Measurements from ENCODE around the gene MTRFR.
"Not testable (repeated sequence)": the region's sequence is repeated elsewhere in the genome, so short reads cannot be mapped to it uniquely, and the experiment has no call there.

MTRFR gene

DNA sequence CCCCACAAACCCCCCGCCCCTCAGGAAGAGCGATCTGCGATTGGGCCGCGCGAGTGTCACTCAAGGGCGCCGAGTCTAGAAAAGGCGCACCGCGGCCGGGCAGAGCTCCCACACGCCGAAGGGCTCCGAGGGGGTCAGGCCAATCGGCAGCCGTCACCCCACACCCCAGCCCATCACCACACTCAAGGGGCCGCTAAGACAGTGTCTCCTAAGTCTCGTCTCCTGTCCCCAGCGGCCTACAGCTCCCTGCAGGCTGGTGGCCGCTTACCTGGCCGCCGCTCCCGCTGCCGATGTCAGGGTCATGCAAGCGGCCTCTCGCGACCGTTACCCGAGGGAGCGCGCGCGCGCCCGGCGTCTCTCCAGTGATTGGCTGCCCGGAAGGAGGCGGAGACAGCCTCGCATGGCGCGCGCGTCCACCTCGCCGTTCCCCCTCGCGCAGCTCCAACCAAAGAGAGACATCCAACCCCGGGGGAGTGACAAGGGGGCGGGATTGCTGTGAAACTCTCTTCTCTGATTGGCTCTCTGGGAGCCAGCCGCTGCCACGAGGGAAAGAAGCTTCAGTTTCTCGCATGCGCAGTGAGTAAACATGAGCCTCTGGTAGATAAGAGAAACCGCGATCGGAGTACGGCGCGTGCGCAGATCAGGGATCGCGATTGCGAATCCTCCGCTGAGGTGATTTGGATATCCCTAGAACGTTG is at the start of gene MTRFR, which contains the start of gene MPHOSPH9:
Gene MTRFR, plus strand, starts transcription at position 630 of the 698 bp plus-strand sequence. CDS start 20,239 bp downstream, outside the sequence.
Gene MPHOSPH9, minus strand, starts transcription at position 335 of the 698 bp plus-strand sequence. CDS start 2,777 bp downstream, outside the sequence.
- peak; percentile 99 for DNase-seq

DNA sequence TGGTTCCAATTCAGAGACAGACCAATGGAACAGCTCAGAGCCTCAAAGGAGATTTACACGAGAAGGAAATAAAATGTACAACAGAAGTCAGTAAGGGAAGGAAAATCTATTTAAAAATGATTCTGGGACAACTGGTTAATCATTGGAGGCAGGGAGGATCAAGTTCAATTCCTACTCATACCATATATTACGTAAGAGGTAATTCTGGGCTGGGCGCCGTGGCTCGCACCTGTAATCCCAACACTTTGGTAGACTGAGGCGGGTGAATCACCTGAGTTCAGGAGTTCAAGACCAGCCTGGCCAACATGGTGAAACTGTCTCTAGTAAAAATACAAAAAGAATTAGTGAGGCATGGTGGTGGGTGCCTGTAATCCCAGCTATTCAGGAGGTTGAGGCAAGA is 45.6 kb upstream of the MTRFR start:
- DNase-seq, result no peak

DNA sequence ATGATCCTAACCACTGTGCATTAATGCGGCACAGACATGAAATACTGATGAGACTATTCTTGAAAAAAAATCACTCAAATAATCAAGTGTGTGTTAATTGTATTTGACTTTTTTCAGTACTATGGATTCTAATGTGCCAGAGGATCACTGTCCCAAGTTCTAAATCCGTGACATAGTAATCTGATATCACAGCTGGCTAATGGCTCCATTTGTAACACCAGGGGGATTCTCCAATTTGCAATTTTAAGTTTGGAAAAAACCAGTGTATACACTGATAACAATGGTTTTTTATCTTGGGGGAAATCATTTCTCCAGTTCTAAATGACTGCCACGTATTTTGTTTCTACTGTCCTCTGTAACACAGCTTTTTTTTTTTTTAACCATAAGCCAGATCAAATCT is 33.3 kb upstream of the MTRFR start:
- no peak for DNase-seq

DNA sequence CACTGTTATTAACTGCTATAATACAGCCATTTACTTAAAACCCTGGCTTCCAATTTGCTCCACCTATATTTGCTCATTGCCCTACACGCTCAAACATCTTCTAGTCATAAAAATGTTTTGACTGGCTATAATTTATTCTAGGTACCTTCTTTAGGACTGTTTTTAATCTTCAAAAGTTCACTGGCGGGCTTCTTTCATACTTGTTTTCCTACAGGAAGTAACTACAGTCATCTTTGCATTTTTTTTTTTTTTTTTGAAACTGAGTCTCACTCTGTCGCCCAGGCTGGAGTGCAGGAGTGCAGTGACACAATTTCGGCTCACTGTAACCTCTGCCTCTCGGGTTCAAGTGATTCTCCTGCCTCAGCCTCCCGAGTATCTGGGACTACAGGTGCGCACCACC is 32.8 kb upstream of the MTRFR start:
- no peak for DNase-seq

DNA sequence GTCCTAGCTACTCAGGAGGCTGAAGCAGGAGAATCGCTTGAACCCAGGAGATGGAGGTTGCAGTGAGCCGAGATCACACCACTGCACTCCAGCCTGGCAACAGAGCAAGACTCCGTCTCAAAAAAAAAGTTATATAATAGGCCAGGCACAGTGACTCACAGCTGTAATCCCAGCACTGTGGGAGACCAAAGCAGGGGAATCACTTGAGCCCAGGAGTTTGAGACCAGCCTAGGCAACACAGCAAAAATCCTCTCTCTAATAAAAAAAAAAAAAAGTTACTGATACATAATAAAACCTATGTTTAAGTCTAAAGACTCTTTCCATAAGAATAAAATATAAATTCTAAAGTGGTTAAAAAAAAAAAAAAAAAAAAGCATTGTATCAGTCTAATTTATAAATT is 26.4 kb upstream of the MTRFR start:
- DNase-seq, result not testable (repeated sequence)

DNA sequence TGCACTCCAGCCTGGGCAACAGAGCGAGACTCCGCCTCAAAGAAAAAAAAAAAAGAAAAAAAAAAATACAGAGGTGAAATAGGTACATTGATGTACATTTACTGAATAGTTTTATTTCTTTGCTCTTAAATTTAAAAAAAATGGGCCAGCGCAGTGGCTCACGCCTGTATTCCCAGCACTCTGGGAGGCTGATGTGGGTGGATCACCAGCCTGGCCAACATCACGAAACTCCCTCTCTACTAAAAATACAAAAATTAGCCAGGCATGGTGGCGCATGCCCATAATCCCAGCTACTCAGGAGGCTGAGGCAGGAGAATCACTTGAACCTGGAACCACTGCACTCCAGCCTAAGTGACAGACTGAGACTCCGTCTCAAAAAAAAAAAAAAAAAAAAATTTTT is 25.4 kb upstream of the MTRFR start:
- DNase-seq, result not testable (repeated sequence)

DNA sequence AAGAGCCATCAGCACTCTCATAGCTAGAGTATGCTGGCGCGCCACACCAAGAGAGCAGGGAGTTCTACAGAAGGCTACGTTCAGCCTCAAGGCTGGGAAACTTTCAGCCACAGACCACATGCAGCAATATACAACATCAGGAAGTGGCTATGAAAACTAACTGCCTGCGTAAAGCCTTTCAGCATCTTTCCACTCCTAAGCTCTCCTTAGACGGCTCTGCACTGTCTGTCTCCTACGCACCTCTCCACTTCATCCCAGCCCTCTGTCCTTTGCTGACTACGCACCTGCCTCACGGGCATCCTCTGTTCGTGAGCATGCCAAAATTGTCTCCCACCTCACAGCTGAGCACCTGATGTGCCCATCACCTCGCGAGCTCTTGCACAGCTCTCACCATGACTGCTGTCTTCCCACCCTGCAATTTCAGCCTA is 10.0 kb upstream of the MTRFR start:
- DNase-seq, result no peak

DNA sequence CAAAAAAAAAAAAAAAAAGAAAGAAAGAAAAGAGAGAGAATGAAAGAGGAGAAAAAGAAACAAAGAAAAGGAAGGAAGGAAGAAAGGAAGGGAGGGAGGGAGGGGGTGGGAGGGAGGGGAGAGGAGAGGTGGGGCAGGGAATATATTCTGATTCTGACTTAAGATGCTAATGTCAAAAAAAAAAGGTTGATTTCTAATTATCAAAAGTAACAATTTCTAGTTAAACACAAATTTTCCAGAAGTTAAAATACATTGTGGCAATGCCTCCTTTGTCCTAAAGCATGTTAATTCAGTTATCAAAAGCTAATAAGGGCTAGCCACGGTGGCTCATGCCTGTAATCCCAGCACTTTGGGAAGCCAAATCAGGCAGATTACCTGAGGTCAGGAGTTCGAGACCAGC is 7.8 kb upstream of the MTRFR start:
- DNase-seq, result no peak

DNA sequence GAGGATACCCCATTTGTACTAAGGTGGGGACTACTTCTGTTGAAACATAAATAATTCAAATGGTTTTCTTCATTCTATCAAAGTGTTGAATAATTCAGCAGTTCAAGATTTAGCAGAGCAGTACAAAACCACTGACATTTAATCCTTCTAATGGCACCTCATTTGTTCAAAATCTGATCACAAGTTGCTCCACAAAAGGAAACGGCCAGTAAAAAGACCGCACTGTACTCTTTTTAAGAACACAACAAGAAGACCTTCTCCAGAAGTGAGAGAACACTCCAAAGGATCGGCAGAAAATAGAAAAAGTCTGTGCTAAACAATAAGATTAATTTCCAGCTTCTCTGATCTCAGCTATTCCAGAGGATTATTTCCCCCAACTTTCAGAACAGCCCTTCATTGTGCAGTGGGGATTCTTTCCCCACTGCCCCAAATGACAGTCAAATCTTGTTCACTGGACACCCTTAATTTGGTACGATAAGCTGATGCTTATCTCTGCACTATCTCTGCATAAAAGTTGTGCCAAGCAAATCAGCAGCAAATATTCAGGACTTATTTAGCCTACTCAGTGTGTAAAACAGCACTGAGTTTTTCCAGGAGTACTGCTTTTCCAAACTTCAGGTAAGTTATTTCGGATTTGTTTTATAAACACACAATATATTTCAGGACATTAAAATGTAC is 5.5 kb upstream of the MTRFR start:
- DNase-seq, result no peak

DNA sequence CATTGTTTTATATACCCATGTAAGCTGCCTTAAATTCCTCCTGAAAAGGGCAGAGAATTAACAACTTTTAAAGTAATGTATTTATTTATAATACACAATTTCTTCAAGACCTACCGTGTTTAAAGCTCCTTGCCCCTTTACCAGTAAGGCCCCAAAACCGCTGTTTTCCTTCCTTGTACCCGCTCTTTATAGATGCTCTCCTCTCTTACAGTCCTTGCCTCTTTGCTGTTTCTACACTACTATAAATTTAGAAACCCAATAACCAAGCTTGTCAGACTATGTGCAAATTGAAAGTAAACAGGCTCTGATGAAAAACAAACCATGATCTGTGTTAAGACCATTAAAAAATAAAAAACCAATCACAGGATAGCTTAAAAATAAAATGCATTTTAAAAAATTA is 4.2 kb upstream of the MTRFR start:
- no peak for DNase-seq

DNA sequence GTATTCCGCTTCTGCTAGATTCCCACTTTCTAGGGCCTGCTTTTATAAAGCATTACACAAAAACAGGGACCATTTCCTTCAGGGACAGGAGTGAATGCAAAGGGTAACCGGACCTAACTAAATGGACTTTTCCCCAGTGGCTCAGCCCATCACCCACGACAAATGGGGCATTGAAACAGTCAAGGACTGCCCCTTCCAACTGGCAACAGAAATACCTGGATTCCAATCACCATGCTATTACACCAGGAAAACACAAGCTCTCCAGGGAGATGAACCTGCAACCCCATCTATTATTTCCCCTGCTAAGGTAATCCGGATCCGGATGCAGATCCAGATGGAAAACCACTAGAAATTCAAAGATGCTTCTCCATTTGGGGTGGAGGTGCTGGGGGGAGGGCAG is 1.3 kb upstream of the MTRFR start:
- no peak for DNase-seq

DNA sequence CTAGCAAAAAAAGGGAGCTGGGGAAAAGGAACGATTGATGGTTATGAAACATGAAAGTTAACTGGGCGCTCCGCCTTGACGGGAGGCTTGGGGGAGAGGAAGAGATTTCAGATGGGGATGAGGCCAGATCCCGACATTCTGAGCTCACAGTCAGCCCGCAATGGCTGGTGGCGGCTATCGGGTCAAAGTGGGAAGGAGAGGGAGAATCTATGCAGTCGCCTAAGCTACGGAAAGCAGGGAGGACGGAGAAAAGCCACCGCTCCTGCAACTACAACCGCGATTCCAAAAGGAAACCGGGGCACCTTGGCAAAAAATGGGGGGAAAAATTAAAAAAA is 797 bp upstream of the MTRFR start:
- DNase-seq, result no peak

DNA sequence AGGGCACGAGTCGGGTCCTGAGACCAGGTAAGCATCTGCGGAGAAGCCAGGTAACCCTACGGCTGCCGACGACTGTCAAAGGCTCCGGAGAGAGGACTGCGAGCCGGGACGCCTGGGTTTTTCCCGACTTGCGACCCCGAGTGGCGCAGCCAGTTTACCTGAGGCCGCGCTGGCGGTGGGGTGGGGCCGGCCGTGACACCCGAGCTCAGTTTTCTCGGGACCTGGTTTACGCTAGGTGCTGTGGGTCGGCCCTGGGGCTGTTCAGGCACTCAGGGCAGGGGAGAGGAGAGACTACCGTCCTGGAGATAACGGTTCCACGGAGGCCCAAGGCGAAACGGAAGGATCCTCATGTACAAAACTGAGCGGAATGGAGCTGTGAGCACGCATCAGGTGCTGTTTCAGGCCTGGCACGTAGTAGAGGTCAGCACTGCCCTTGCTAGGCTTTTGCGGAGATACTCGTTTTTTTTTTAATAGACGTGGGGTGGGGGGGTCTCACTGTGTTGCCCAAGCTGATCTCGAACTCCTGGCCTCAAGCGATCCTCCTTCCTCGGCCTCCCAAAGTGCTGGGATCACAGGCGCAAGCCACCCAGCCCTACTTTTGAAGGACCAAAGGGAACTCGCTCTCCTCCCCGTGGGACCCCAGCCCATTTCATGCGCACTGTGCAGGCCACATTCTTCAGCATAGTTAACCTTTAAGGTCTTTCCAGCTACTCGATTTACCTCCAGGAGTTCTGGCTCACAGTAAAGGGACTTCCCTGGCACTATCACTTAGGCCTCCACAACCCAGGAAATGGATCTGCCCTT is 471 bp downstream of the MTRFR start:
- no peak for DNase-seq

DNA sequence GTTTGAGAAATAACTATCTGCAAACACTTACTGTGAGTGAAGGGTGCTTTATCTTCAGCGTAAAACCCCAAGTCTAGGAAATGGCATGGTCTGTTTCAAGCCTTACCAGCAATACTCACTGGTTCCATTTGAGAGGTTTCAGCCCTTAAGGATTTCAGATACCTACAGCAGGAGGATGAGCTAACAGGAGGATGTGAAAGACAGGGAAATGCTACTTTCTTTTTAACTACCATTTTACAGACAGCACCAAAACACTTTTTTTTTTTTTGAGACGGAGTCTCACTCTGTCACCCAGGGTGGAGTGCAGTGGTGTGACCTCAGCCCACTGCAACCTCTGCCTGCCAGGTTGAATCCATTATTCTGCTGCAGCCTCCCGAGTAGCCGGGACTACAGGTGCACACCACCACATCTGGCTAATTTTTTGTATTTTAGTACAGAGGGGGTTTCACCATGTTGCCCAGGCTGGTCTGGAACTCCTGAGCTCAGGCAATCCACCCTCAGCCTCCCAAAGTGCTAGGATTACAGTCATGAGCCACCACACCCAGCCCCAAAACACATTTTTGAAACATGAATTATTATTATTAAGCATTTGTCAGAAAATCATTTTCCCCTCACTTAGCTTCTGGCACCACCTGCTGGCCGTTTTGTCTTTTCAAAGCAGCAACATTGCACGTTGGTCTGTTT is 4.6 kb downstream of the MTRFR start:
- DNase-seq, result peak; percentile 17 to 18

DNA sequence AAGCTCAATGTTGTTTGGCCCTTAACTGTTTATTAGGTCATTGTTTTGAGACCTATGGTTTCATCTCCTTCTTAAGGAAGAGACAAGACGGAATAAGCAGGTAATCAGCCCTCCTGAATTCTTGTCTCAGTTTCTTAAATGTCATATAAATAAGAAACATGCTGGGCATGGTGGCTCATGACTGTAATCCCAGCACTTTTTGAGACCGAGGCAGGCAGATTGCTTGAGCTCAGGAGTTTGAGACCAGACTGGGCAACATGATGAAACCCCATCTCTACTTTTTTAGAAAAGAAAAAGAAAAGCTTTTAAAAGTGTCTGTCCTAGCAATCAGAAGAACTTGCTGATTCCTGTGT is 5.1 kb downstream of the MTRFR start:
- no peak for DNase-seq

DNA sequence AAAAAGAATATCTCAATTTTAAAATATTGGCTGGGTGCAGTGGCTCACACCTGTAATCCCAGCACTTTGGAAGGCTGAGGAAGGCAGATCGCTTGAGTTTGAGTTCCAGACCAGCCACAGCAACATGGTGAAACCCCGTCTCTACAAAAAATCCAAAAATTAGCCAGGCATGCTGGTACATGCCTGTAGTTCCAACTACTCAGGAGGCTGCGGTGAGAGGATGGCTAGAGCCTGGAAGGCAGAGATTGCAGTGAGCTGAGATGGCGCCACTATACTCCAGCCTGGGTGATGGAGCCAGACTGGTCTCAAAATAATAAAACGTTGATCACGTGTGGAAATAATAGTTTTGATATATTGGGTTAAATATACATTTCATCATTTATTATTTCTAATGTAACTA is 5.7 kb downstream of the MTRFR start:
- DNase-seq, result no peak

DNA sequence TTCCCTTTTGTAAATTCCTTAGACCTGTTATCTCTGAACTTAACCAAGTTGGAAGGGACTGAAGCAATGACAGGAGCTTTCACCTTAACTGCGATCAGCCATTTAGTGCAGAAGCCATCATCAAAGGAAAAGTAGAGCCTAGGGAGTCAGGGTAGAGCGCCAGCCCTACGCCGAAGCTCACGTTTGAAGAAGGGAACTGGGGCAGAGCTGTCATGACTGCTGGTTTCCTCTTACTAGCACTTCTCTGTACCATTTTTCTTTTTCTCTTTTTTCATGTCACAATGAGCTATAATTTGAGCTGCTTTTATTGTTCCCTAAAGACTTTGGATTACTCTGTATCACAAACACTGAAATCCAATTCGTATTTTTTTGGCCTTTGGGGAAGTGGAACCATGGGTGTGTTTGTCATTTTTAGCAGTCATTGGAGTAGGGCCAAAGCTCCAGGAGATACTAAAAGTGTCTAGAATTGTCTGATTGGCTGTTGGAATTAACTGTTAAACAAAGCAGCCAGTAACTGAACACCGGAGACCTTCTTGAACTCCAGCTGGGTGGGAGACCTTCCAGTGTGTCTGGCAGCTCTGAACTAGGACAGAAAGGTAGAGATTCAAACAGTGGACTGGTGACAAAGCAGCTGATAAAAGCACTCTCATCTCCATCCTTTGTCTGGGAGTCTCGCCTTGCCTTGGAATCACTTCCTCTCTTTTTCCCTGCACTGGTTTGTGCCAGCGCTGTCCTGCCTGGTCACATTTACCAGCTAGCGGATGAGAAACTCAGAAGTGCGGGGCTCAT is 9.1 kb downstream of the MTRFR start:
- no peak for DNase-seq

DNA sequence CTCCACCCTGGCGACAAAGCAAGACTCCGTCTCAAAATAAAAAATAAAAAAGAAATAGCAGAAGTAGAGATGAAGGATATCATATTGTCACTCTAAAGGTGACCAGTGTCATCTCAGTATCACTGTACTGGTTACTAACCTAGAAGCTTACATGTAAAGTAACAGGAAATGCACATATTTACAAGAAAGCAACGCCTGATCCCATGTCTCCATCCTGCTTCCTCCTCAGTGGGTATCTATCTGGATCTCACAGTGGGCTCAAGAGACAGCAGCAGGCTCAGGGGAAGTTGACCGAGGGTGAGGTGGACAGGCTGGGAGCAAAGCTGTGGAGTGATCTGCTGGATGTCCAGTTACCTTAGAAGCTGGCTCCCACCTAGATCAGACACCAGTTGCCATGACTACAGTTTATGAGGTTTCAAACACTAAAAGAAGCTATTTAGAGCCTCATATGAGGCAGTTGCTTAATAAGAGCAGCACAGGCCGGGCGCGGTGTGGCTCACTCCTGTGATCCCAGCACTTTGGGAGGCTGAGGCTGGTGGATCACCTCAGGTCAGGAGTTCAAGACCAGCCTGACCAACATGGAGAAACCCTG is 10.5 kb downstream of the MTRFR start:
- DNase-seq, result no peak

DNA sequence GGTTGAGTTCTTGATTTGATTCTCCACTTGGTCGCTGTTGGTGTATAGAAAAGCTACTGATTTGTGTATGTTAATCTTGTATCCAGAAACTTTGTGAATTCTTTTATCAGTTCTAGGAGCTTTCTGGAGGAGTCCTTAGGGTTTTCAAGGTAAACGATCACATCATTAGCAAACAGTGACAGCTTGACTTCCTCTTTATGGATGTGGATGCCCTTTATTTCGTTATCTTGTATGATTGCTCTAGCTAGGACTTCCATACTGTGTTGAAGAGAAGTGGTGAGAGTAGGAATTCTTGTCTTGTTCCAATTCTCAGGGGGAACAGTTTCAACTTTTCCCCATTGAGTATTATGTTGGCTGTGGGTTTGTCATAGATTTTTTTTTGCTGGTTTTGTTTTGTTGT is 12.4 kb downstream of the MTRFR start:
- no peak for DNase-seq

DNA sequence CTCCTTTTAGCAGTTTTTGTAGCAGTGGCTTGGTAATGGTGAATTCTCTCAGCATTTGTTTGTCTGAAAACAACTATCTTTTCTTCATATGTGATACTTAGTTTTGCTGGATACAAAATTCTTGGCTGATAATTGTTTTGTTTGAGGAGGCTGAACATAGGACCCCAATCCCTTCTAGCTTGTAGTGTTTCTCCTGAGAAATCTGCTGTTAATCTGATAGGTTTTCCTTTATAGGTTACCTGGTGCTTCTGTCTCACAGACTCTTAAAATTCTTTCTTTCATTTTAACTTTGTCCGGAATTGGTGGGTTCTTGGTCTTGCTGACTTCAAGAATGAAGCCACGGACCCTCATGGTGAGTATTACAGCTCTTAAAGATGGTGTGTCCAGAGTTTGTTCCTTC is 14.9 kb downstream of the MTRFR start:
- DNase-seq, result not testable (repeated sequence)

DNA sequence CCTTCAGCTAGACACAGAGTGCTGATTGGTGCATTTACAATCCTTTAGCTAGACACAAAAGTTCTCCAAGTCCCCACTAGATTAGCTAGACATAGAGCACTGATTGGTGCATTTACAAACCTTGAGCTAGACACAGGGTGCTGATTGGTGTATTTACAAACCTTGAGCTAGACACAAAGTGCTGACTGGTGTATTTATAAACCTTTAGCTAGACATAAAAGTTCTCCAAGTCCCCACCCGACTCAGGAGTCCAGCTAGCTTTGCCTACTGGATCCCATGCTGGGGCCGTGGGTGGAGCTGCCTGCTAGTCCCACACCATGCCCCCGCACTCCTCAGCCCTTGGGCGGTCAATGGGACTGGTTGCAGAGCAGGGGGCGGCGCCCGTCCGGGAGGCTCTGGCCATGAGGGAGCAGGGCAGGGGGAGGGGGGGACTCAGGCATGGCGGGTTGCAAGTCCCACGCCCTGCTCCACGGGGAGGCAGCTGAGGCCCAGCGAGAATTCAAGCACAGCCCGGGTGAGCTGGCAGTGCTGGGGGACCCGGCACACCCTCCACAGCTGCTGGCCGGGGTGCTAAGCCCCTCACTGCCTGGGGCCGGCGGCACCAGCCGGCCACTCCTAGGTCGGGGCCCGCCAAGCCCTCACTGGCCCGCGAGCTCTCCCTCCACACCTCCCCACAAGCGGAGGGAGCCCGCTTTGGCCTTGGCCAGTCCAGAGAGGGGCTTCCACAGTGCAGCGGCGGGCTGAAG is 15.9 kb downstream of the MTRFR start:
- not testable (repeated sequence) for DNase-seq

Data from bone marrow (tissue), 2 donors.